ENCODE data around the gene AGO4. TPM values are rescaled to one million over a fixed set of nuclear protein-coding genes. Genes with fewer than 3 reads are reported as not detected.

AGO4 gene
- 5.0 and 8.1 TPM in 2 replicates for total RNA-seq (2022)
- Bru-seq, nascent RNA: percentile 55 among the genes with signal in this experiment
- percentile 56 among the genes with signal in this experiment for BruChase-seq, experiment 1, labeled RNA remaining after a 2-hour chase
- BruChase-seq, experiment 2, labeled RNA remaining after a 6-hour chase: percentile 59 among the genes with signal in this experiment
- long read RNA-seq, full-length matches to known transcripts: 1 of 2 reads
- long read RNA-seq, partial matches to known transcripts: 0 of 2 reads
- long read RNA-seq, other reads (novel, unspliced or antisense): 1 of 2 reads

DNA sequence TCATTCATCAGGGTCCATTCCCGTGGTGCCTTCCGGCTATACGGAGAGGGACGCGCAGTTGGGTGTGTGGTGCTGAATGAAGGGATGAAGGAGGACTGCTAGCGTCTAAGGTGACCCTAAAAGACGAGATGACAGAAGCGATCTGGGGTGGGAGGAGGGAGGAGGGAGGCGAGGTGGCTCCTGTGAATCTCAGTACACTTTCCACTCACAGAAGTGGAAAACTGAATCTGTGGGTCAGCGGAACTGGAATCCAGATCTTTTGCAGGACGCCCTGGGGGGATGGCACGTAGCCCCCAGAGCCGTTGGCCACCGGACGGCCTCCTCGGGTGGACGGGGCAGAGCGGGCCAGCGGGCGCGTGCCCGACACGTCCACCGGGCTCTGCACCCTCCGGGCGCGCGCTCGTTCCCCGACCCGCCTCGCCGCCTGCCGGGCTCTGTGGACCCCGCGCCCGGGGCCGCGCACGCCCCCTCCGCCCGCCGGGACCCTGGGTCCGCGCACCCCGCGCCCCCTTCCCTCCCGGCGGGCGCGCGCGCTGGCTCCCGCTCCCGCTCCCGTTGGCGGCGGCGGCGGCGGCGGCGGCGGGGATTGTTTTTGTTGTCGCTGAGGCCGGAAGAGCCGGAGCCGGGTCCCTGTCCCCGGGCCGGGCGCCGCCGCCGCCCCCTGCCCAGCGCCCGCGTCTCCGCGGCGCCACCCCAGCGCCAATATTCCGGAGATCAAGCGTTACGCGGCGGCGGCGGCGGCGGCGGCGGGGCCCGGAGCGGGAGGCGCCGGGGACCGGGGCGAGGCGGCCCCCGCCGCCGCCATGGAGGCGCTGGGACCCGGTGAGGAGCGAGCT, at the start of gene AGO4:
Gene AGO4 (plus strand): TSS at position 403 of the 836 bp plus-strand sequence. CDS start 401 bp downstream, at position 804.
- TF ChIP-seq, protein P1, sequence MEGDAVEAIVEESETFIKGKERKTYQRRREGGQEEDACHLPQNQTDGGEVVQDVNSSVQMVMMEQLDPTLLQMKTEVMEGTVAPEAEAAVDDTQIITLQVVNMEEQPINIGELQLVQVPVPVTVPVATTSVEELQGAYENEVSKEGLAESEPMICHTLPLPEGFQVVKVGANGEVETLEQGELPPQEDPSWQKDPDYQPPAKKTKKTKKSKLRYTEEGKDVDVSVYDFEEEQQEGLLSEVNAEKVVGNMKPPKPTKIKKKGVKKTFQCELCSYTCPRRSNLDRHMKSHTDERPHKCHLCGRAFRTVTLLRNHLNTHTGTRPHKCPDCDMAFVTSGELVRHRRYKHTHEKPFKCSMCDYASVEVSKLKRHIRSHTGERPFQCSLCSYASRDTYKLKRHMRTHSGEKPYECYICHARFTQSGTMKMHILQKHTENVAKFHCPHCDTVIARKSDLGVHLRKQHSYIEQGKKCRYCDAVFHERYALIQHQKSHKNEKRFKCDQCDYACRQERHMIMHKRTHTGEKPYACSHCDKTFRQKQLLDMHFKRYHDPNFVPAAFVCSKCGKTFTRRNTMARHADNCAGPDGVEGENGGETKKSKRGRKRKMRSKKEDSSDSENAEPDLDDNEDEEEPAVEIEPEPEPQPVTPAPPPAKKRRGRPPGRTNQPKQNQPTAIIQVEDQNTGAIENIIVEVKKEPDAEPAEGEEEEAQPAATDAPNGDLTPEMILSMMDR (IDR thresholded peaks at IDR 0.05; ENCODE audit: insufficient read depth in 1 of 2, low read depth in 1 of 2, low read length in 1 of 2, severe bottlenecking in 1 of 2, unreplicated experiment in 1 of 2): no peak
- Mint-ChIP-seq H3K36me3 (ENCODE audit: insufficient read depth, unreplicated experiment) (no peaks in the 10 kb centered on the region), H3K9me3 (ENCODE audit: unreplicated experiment) (no peaks in the 10 kb centered on the region), H3K27me3 (ENCODE audit: insufficient read depth, unreplicated experiment) (no peaks in the 10 kb centered on the region), H3K4me1 (ENCODE audit: low read depth, unreplicated experiment) (no peaks in the 10 kb centered on the region), H3K27ac (ENCODE audit: unreplicated experiment) (peak within 1 kb of the TSS; percentile 63), H3K4me3 (ENCODE audit: unreplicated experiment) (peak within 1 kb of the TSS; percentile 77)
- Histone ChIP-seq H3K36me3 (ENCODE audit: control insufficient read depth, insufficient read depth, low read length) (no peaks in the 10 kb centered on the region), H3K27me3 (replicated peaks; ENCODE audit: control insufficient read depth, insufficient read depth, low read length) (no peaks in the 10 kb centered on the region), H3K4me3 (ENCODE audit: low read depth, low read length) (peak within 1 kb of the TSS; percentile 69), H3K4me1 (0 out of 2 replicates have a peak, but pooled peaks cover 11% of the 10 kb centered on the region), H3K9me3 (no peaks in the 10 kb centered on the region)
- POLR2A ChIA-PET: no interaction called here
- CTCF ChIA-PET: no interaction called here
- DNase-seq: peak; percentile 32 to 54
- intact Hi-C loops (cut with micrococcal nuclease; ENCODE audit: unreplicated experiment): no loop called here
- BruUV-seq (replicated peaks): no TSS peak

DNA sequence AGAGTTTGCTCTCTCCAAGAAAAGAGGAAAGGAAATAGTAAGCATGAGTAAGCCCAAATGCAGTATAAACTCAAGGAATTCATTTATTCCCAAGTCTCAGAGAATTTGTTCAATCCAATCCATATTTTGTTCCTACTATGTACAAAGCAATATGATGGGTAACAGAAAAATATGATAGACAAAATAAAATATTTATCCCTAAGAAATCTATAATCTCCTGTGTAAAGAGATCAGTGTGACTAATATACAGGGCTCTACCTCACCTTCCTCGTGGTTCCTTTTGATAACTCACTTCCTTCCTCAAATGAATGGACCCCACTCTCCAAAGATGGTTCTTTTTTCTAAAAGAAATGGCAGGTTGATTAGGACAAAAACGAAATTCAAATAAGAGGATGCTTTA, 45.7 kb upstream of the AGO4 start:
- CTCF ChIA-PET: no interaction called here
- Histone ChIP-seq H3K4me1 (no peaks in the 10 kb centered on the region), H3K9me3 (no peaks in the 10 kb centered on the region), H3K27me3 (replicated peaks; ENCODE audit: control insufficient read depth, insufficient read depth, low read length) (no peaks in the 10 kb centered on the region), H3K36me3 (ENCODE audit: control insufficient read depth, insufficient read depth, low read length) (no peaks in the 10 kb centered on the region), H3K4me3 (ENCODE audit: low read depth, low read length) (no peak overlapping the region)
- TF ChIP-seq, protein P1 (IDR thresholded peaks at IDR 0.05; ENCODE audit: insufficient read depth in 1 of 2, low read depth in 1 of 2, low read length in 1 of 2, severe bottlenecking in 1 of 2, unreplicated experiment in 1 of 2): no peak
- Mint-ChIP-seq H3K36me3 (ENCODE audit: insufficient read depth, unreplicated experiment) (peaks cover 33% of the 10 kb centered on the region), H3K4me1 (ENCODE audit: low read depth, unreplicated experiment) (no peaks in the 10 kb centered on the region), H3K9me3 (ENCODE audit: unreplicated experiment) (no peaks in the 10 kb centered on the region), H3K4me3 (ENCODE audit: unreplicated experiment) (no peak overlapping the region), H3K27ac (ENCODE audit: unreplicated experiment) (no peak overlapping the region), H3K27me3 (ENCODE audit: insufficient read depth, unreplicated experiment) (no peaks in the 10 kb centered on the region)
- no peak for DNase-seq
- no TSS peak for BruUV-seq (replicated peaks)
- POLR2A ChIA-PET: no interaction called here
- intact Hi-C loops (cut with micrococcal nuclease; ENCODE audit: unreplicated experiment): no loop called here

DNA sequence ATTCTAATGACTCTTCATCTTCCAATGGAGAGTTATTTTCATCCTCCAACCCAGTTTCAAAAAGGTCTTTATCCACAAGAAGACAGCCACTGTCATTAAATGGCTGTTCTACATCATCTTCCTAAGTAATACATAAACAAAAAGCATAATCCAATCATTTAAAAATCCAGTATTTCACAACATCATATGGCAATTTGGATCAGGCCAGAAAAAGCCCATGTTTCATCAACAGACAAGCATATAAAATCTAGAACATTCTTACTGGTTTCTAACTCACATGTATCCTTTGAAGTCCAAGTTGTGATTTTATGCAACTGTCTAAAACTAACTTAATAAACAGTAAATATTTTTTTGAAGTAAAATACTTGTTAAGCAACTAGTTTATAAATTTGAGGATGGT, 44.6 kb upstream of the AGO4 start:
- ChIA-PET CTCF (no interaction called here), POLR2A (no interaction called here)
- H3K9me3 ChIP-seq: no peaks in the 10 kb centered on the region
- DNase-seq: no peak
- TF ChIP-seq, protein P1 (IDR thresholded peaks at IDR 0.05; ENCODE audit: insufficient read depth in 1 of 2, low read depth in 1 of 2, low read length in 1 of 2, severe bottlenecking in 1 of 2, unreplicated experiment in 1 of 2): no peak
- Mint-ChIP-seq H3K36me3 (ENCODE audit: insufficient read depth, unreplicated experiment) (peaks cover 32% of the 10 kb centered on the region), H3K27me3 (ENCODE audit: insufficient read depth, unreplicated experiment) (no peaks in the 10 kb centered on the region), H3K9me3 (ENCODE audit: unreplicated experiment) (no peaks in the 10 kb centered on the region), H3K4me1 (ENCODE audit: low read depth, unreplicated experiment) (no peaks in the 10 kb centered on the region), H3K4me3 (ENCODE audit: unreplicated experiment) (no peak overlapping the region), H3K27ac (ENCODE audit: unreplicated experiment) (no peak overlapping the region)
- intact Hi-C loops (cut with micrococcal nuclease; ENCODE audit: unreplicated experiment): no loop called here
- H3K27me3 ChIP-seq (replicated peaks; ENCODE audit: control insufficient read depth, insufficient read depth, low read length): no peaks in the 10 kb centered on the region
- H3K4me1 ChIP-seq: no peaks in the 10 kb centered on the region
- no peak overlapping the region for H3K4me3 ChIP-seq (ENCODE audit: low read depth, low read length)
- no peaks in the 10 kb centered on the region for H3K36me3 ChIP-seq (ENCODE audit: control insufficient read depth, insufficient read depth, low read length)
- no TSS peak for BruUV-seq (replicated peaks)
